Calu3 (cell line): ENCODE results near the gene SNTB2. TPM values are rescaled to one million over a fixed set of nuclear protein-coding genes. Genes with fewer than 3 reads are reported as not detected.

Source experiments
- BruUV-seq: library from RNA; stranded (reverse); fragments of 400-500 nt; replicated peaks from 2 replicates; lab custom pipeline; 2021; lab: Mats Ljungman, UMichigan
- CTCF ChIA-PET: fragments of 300-600 bp; sonication (Branson Sonifier 250); formaldehyde crosslinking; loops from one replicate; lab custom pipeline; 2022; ENCODE audit warnings: antibody characterized with exemption; lab: Charles Lee
- DNase-seq: peaks from one replicate; pipeline ENCODE4 v3.0.0; 2022
- H3K27ac Mint-ChIP-seq: one replicate; pipeline ENCODE4 v1.8.0; 2022; ENCODE audit warnings: mixed read lengths; ENCODE audit not compliant: unreplicated experiment
- H3K27me3 Mint-ChIP-seq: one replicate; pipeline ENCODE4 v1.8.0; 2022; ENCODE audit warnings: mixed read lengths; ENCODE audit not compliant: unreplicated experiment
- H3K36me3 Mint-ChIP-seq: one replicate; pipeline ENCODE4 v1.8.0; 2022; ENCODE audit warnings: mild to moderate bottlenecking, moderate library complexity, mixed read lengths; ENCODE audit not compliant: insufficient read depth, unreplicated experiment
- H3K4me1 Mint-ChIP-seq: one replicate; pipeline ENCODE4 v1.8.0; 2022; ENCODE audit warnings: mild to moderate bottlenecking, low read depth, mixed read lengths; ENCODE audit not compliant: unreplicated experiment
- H3K4me3 Mint-ChIP-seq: one replicate; pipeline ENCODE4 v1.8.0; 2022; ENCODE audit warnings: mild to moderate bottlenecking, low read depth, moderate library complexity, mixed read lengths; ENCODE audit not compliant: unreplicated experiment
- H3K9me3 Mint-ChIP-seq: one replicate; pipeline ENCODE4 v1.8.0; 2022; ENCODE audit warnings: low read depth, mixed read lengths; ENCODE audit not compliant: unreplicated experiment
- CTCF ChIP-seq: fragments of 200-600 bp; IDR thresholded peaks from one replicate; pipeline ENCODE4 v1.8.0; 2022; ENCODE audit warnings: antibody characterized with exemption; ENCODE audit not compliant: unreplicated experiment
- intact Hi-C: fragments of 100-400 bp; cut with micrococcal nuclease; formaldehyde crosslinking; loops from one replicate; pipeline ENCODE4 v1.10.0; 2022; ENCODE audit not compliant: unreplicated experiment
- total RNA-seq: library from RNA; stranded (reverse); gene quantifications from 2 replicates; pipeline ENCODE4 v1.2.3, GENCODE V29; 2022

Gene SNTB2
- total RNA-seq, 1 experiment from 2014 or later = 29.3 TPM

DNA sequence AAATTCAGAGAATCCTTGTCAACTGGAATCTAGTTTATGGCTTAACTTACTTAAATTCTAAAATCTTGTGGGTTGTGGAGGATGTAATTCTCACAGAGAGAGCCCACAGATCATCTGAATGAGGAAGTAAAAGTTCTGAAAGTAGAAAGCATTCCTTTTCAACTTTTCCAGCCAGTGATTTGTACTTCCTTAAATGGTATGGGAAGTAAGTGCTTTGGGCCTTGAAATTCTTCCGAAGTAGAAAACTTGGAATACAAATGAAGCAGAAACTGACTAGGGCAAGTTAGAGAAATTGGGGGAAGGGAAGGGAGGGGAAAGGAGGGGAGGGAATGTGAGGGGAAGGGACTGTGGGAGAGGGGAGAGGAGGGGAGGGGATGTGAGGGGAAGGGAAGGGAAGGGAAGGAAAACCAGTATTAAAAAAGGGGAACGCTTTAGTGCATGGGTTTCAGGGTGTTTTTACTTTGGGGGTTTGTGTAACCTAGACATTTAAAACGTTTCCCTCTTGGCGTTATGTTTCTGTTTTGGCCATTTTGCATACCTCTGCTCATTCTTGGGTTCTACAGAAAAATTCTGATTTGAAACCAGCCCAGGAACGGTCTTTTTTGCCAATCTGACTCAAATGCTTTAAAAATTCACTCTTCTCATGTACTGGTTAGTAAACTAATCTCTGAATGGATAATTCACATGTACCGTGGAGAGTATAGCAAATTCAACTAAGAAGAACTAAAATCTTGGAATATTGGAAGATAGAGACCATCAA, 15.5 kb upstream of the SNTB2 start:
- CTCF ChIA-PET = interaction anchor here (1.4 kb wide), 1 partner anchor 21 kb away, joined by 5 read pairs; no protein-coding TSS in a partner anchor
- TF ChIP-seq CTCF = no peak
- Mint-ChIP-seq H3K27me3 (no peaks in the 10 kb centered on the region), H3K27ac (peak overlapping the region; percentile 51), H3K4me3 (no peak overlapping the region), H3K4me1 (peaks cover 17% of the 10 kb centered on the region), H3K9me3 (no peaks in the 10 kb centered on the region), H3K36me3 (peaks cover 38% of the 10 kb centered on the region)
- BruUV-seq = no TSS peak
- DNase-seq = no peak
- intact Hi-C loops = no loop called here

DNA sequence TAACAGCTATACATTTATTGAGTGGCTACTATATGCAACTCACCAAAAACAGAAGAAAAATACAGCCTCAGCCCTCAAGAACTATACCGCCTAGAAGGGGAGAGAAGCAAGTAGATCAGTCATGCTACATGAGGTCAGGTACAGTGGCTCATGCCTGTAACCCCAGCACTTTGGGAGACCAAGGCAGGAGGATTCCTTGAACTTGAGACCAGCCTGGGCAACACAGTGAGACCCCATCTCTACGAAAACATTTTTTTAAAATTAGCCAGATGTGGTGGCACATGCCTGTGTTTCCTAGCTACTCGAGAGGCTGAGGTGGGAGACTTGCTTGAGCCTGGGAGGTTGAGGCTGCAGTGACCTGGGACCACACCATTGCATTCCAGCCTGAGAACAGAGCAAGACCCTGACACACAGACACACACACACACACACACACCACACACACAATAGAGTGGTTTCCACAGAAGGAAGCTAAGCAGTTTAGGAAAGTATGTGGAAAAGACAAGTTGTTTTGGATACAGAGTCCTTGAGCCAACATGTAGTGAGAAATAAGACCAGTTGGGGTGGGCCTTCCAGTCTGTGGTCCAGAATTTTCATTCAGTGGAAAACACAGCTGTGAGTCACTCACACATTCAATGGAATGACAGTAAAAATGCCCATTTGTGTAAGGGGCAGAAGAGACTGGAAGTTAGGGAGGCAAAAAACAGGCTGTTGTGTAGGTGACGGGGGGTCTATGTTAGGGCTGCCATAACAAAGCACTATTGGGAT, 10.7 kb upstream of the SNTB2 start:
- Mint-ChIP-seq H3K27ac (no peak overlapping the region), H3K27me3 (no peaks in the 10 kb centered on the region), H3K4me1 (peaks cover 29% of the 10 kb centered on the region), H3K36me3 (peaks cover 24% of the 10 kb centered on the region), H3K9me3 (no peaks in the 10 kb centered on the region), H3K4me3 (no peak overlapping the region)
- no peak for DNase-seq
- TF ChIP-seq CTCF = no peak
- CTCF ChIA-PET = interaction anchor here (0.7 kb wide), 1 partner anchor 110 kb away, joined by 3 read pairs; no protein-coding TSS in a partner anchor
- intact Hi-C loops = no loop called here
- no TSS peak for BruUV-seq

GRCh38 chr16:69179328-69180010, 7.5 kb upstream of the SNTB2 start:
- Mint-ChIP-seq H3K4me3 (no peak overlapping the region), H3K36me3 (peaks cover 13% of the 10 kb centered on the region), H3K4me1 (peaks cover 12% of the 10 kb centered on the region), H3K9me3 (no peaks in the 10 kb centered on the region), H3K27me3 (no peaks in the 10 kb centered on the region), H3K27ac (no peak overlapping the region)
- CTCF ChIA-PET = no interaction called here
- no peak for TF ChIP-seq CTCF
- DNase-seq = peak; percentile 44
- intact Hi-C loops = no loop called here
- BruUV-seq = no TSS peak

GRCh38 chr16:69180011-69180338, 7.0 kb upstream of the SNTB2 start:
- H3K9me3 Mint-ChIP-seq = no peaks in the 10 kb centered on the region
- no peaks in the 10 kb centered on the region for H3K27me3 Mint-ChIP-seq
- DNase-seq = no peak
- H3K36me3 Mint-ChIP-seq = peaks cover 13% of the 10 kb centered on the region
- no peak for TF ChIP-seq CTCF
- H3K27ac Mint-ChIP-seq = no peak overlapping the region
- peaks cover 12% of the 10 kb centered on the region for H3K4me1 Mint-ChIP-seq
- intact Hi-C loops = no loop called here
- H3K4me3 Mint-ChIP-seq = no peak overlapping the region
- CTCF ChIA-PET = no interaction called here
- BruUV-seq = no TSS peak
